Naive B cell (primary cell): ENCODE data around the gene TTC7B. TPM values are rescaled to one million over a fixed set of nuclear protein-coding genes. Genes with fewer than 3 reads are reported as not detected.

Experiments
- ATAC-seq, 2 donors: fragments of 150-1000 bp; cut with Tn5 transposase; 2 replicates each; pipeline ENCODE4 v1.10.0; 2021; ENCODE audit warnings: low read depth in 2 of 2, mild to moderate bottlenecking in 2 of 2, moderate library complexity in 2 of 2
- DNase-seq: peaks from one replicate; pipeline ENCODE4 v3.0.0; 2022
- H3K27ac Mint-ChIP-seq, 6 donors: one replicate each; pipeline ENCODE4 v1.8.0; 2020 to 2022; ENCODE audit warnings: mild to moderate bottlenecking in 6 of 6, mixed read lengths in 6 of 6, moderate library complexity in 5 of 6, inconsistent platforms in 2 of 6
- H3K27me3 Mint-ChIP-seq, 3 donors: one replicate each; pipeline ENCODE4 v1.8.0; 2021 to 2022; ENCODE audit warnings: mixed read lengths in 3 of 3, mild to moderate bottlenecking in 1 of 3
- H3K36me3 Mint-ChIP-seq, 2 donors: one replicate each; pipeline ENCODE4 v1.8.0; 2020 to 2022; ENCODE audit warnings: mixed read lengths in 2 of 2, inconsistent platforms in 1 of 2, mild to moderate bottlenecking in 1 of 2
- H3K4me1 Mint-ChIP-seq, 3 donors: one replicate each; pipeline ENCODE4 v1.8.0; 2020 to 2022; ENCODE audit warnings: mixed read lengths in 3 of 3, inconsistent platforms in 1 of 3, mild to moderate bottlenecking in 1 of 3, moderate library complexity in 1 of 3
- H3K4me3 Mint-ChIP-seq, 8 donors: one replicate each; pipeline ENCODE4 v1.8.0; 2020 to 2022; ENCODE audit warnings: mild to moderate bottlenecking in 8 of 8, mixed read lengths in 8 of 8, moderate library complexity in 8 of 8, inconsistent platforms in 2 of 8
- H3K9me3 Mint-ChIP-seq, 7 donors: one replicate each; pipeline ENCODE4 v1.8.0; 2020 to 2022; ENCODE audit warnings: mixed read lengths in 7 of 7, mild to moderate bottlenecking in 5 of 7, inconsistent platforms in 2 of 7, moderate library complexity in 1 of 7
- polyA plus RNA-seq, 6 donors: library from polyadenylated mRNA; unstranded; fragments of 300-500 nt; fragmentation: Illumina TruSeq; gene quantifications; one replicate each; pipeline ENCODE4 v1.2.3, GENCODE V29; 2021; ENCODE audit warnings: low read depth in 6 of 6

TTC7B gene
- polyA plus RNA-seq, 6 donors from 2014 or later = 0.39 to 1.2 TPM; not detected in 4

GRCh38 chr14:90808759-90809529 lies 7.3 kb downstream of the TTC7B start:
- Mint-ChIP-seq H3K27me3 (no peaks in the 10 kb centered on the region), H3K4me1 (no peaks in the 10 kb centered on the region), H3K36me3 (no peaks in the 10 kb centered on the region), H3K4me3 (no peak overlapping the region), H3K27ac (no peak overlapping the region), H3K9me3 (no peaks in the 10 kb centered on the region)
- DNase-seq = no peak
- no peak for ATAC-seq

- DNase-seq = no peak
- peaks cover 0 to 5% (median 4%) of the 10 kb centered on the region in 3 donors for H3K4me1 Mint-ChIP-seq
- H3K4me3 Mint-ChIP-seq = no peak overlapping the region
- H3K27me3 Mint-ChIP-seq = peaks cover 0 to 14% (median 6%) of the 10 kb centered on the region in 3 donors
- ATAC-seq = no peak
- no peaks in the 10 kb centered on the region for H3K36me3 Mint-ChIP-seq
- H3K9me3 Mint-ChIP-seq = peaks cover 0 to 1% (median 0%) of the 10 kb centered on the region in 7 donors
- peak overlapping the region in 1 of 6 donors; percentile 26 for H3K27ac Mint-ChIP-seq
Measured at GRCh38 chr14:90807060-90807459, 9.2 kb downstream of the TTC7B start.

- Mint-ChIP-seq H3K4me1 (peaks cover 0 to 5% (median 4%) of the 10 kb centered on the region in 3 donors), H3K4me3 (no peak overlapping the region), H3K27ac (no peak overlapping the region), H3K9me3 (peaks cover 0 to 1% (median 0%) of the 10 kb centered on the region in 7 donors), H3K27me3 (peaks cover 0 to 14% (median 6%) of the 10 kb centered on the region in 3 donors), H3K36me3 (no peaks in the 10 kb centered on the region)
- ATAC-seq (no peak), DNase-seq (no peak)
Measured at GRCh38 chr14:90805662-90806540, 10.3 kb downstream of the TTC7B start.

GRCh38 chr14:90805084-90805391 lies 11.2 kb downstream of the TTC7B start:
- Mint-ChIP-seq H3K27ac (peak overlapping the region in 1 of 6 donors; percentile 51), H3K36me3 (no peaks in the 10 kb centered on the region), H3K9me3 (peaks cover 0 to 1% (median 0%) of the 10 kb centered on the region in 7 donors), H3K4me3 (no peak overlapping the region), H3K27me3 (peaks cover 0 to 20% (median 9%) of the 10 kb centered on the region in 3 donors), H3K4me1 (peaks cover 0 to 5% (median 4%) of the 10 kb centered on the region in 3 donors)
- DNase-seq = no peak
- no peak for ATAC-seq

- H3K4me3 Mint-ChIP-seq = no peak overlapping the region
- H3K27ac Mint-ChIP-seq = no peak overlapping the region
- H3K27me3 Mint-ChIP-seq = peaks cover 0 to 26% (median 12%) of the 10 kb centered on the region in 3 donors
- H3K9me3 Mint-ChIP-seq = peaks cover 0 to 1% (median 0%) of the 10 kb centered on the region in 7 donors
- H3K4me1 Mint-ChIP-seq = peaks cover 0 to 5% (median 4%) of the 10 kb centered on the region in 3 donors
- no peaks in the 10 kb centered on the region for H3K36me3 Mint-ChIP-seq
- DNase-seq = no peak
- ATAC-seq = no peak
Measured at GRCh38 chr14:90804292-90805083, 11.7 kb downstream of the TTC7B start.

GRCh38 chr14:90803249-90803648 lies 13.0 kb downstream of the TTC7B start:
- Mint-ChIP-seq H3K9me3 (peaks cover 0 to 1% (median 0%) of the 10 kb centered on the region in 7 donors), H3K27me3 (peaks cover 4 to 32% (median 12%) of the 10 kb centered on the region in 3 donors), H3K36me3 (peaks cover 0 to 7% of the 10 kb centered on the region in 2 donors), H3K4me1 (peaks cover 0 to 5% (median 4%) of the 10 kb centered on the region in 3 donors), H3K27ac (peak overlapping the region in 1 of 6 donors; percentile 73), H3K4me3 (no peak overlapping the region)
- ATAC-seq (no peak), DNase-seq (no peak)

- Mint-ChIP-seq H3K36me3 (peaks cover 0 to 7% of the 10 kb centered on the region in 2 donors), H3K4me3 (peak overlapping the region in 1 of 8 donors; percentile 53), H3K9me3 (peaks cover 0 to 1% (median 0%) of the 10 kb centered on the region in 7 donors), H3K4me1 (peaks cover 0 to 5% (median 4%) of the 10 kb centered on the region in 3 donors), H3K27me3 (peaks cover 4 to 32% (median 12%) of the 10 kb centered on the region in 3 donors), H3K27ac (peak overlapping the region in 1 of 6 donors; percentile 52)
- ATAC-seq (no peak), DNase-seq (no peak)
Measured at GRCh38 chr14:90799420-90799819, 16.8 kb downstream of the TTC7B start.

- Mint-ChIP-seq H3K36me3 (peaks cover 0 to 7% of the 10 kb centered on the region in 2 donors), H3K4me1 (peaks cover 0 to 2% (median 0%) of the 10 kb centered on the region in 3 donors), H3K27me3 (peaks cover 4 to 26% (median 12%) of the 10 kb centered on the region in 3 donors), H3K4me3 (no peak overlapping the region), H3K27ac (no peak overlapping the region), H3K9me3 (peaks cover 0 to 1% (median 0%) of the 10 kb centered on the region in 7 donors)
- ATAC-seq (no peak), DNase-seq (no peak)
Measured at GRCh38 chr14:90797919-90798318, 18.3 kb downstream of the TTC7B start.

- DNase-seq (no peak), ATAC-seq (no peak)
- Mint-ChIP-seq H3K27ac (no peak overlapping the region), H3K4me3 (no peak overlapping the region), H3K36me3 (peaks cover 0 to 7% of the 10 kb centered on the region in 2 donors), H3K4me1 (peaks cover 0 to under 1% (median 0%) of the 10 kb centered on the region in 3 donors), H3K9me3 (peaks cover 0 to 1% (median 0%) of the 10 kb centered on the region in 7 donors), H3K27me3 (peaks cover 4 to 22% (median 10%) of the 10 kb centered on the region in 3 donors)
Measured at GRCh38 chr14:90797451-90797850, 18.8 kb downstream of the TTC7B start.

- no peaks in the 10 kb centered on the region for H3K4me1 Mint-ChIP-seq
- no peaks in the 10 kb centered on the region for H3K9me3 Mint-ChIP-seq
- peaks cover 0 to 7% of the 10 kb centered on the region in 2 donors for H3K36me3 Mint-ChIP-seq
- peaks cover 4 to 19% (median 6%) of the 10 kb centered on the region in 3 donors for H3K27me3 Mint-ChIP-seq
- H3K4me3 Mint-ChIP-seq = peak overlapping the region in 1 of 8 donors; percentile 25
- ATAC-seq = no peak
- no peak for DNase-seq
- H3K27ac Mint-ChIP-seq = peak overlapping the region in 1 of 6 donors; percentile 17
Measured at GRCh38 chr14:90796329-90796728, 19.9 kb downstream of the TTC7B start.

GRCh38 chr14:90795744-90796143 lies 20.5 kb downstream of the TTC7B start:
- H3K27me3 Mint-ChIP-seq = peaks cover 4 to 19% (median 6%) of the 10 kb centered on the region in 3 donors
- no peak overlapping the region for H3K4me3 Mint-ChIP-seq
- H3K4me1 Mint-ChIP-seq = no peaks in the 10 kb centered on the region
- DNase-seq = no peak
- H3K27ac Mint-ChIP-seq = no peak overlapping the region
- H3K36me3 Mint-ChIP-seq = peaks cover 0 to 7% of the 10 kb centered on the region in 2 donors
- no peak for ATAC-seq
- no peaks in the 10 kb centered on the region for H3K9me3 Mint-ChIP-seq

GRCh38 chr14:90791486-90791885 lies 24.7 kb downstream of the TTC7B start:
- ATAC-seq (no peak), DNase-seq (no peak)
- Mint-ChIP-seq H3K27ac (no peak overlapping the region), H3K9me3 (no peaks in the 10 kb centered on the region), H3K27me3 (no peaks in the 10 kb centered on the region), H3K36me3 (no peaks in the 10 kb centered on the region), H3K4me1 (no peaks in the 10 kb centered on the region), H3K4me3 (no peak overlapping the region)

- ATAC-seq = no peak
- Mint-ChIP-seq H3K27me3 (peaks cover 0 to 6% (median 0%) of the 10 kb centered on the region in 3 donors), H3K9me3 (no peaks in the 10 kb centered on the region), H3K4me3 (no peak overlapping the region), H3K27ac (no peak overlapping the region), H3K36me3 (no peaks in the 10 kb centered on the region), H3K4me1 (no peaks in the 10 kb centered on the region)
- DNase-seq = no peak
Measured at GRCh38 chr14:90788031-90788430, 28.2 kb downstream of the TTC7B start.
